H1 (cell line): ENCODE results near the gene CDKN2B-AS1. TPM values are rescaled to one million over a fixed set of nuclear protein-coding genes. Genes with fewer than 3 reads are reported as not detected.

Source experiments
- CTCF ChIA-PET: fragments of 300-600 bp; sonication (Branson Sonifier 250); formaldehyde crosslinking; loops from one replicate; lab custom pipeline; 2021; ENCODE audit not compliant: partially characterized antibody; lab: Charles Lee
- POLR2A ChIA-PET: fragments of 300-600 bp; sonication (Branson Sonifier 250); formaldehyde crosslinking; loops from one replicate; lab custom pipeline; 2021; ENCODE audit warnings: inconsistent platforms; ENCODE audit not compliant: partially characterized antibody; lab: Charles Lee
- DNase-seq, 2 experiments: peaks; one replicate each; pipeline versions ENCODE4 v3.0.0 to v3.0.0-alpha.2; 2010 to 2022; ENCODE audit warnings: low spot score in 2 of 2, low read depth in 1 of 2, mixed read lengths in 1 of 2
- FAIRE-seq: peaks from 2 replicates; lab custom pipeline; 2011; peaks lifted over from hg19 to GRCh38; lab: Jason Lieb, UNC
- H2AFZ ChIP-seq: 2 replicates; pipeline ENCODE4 v1.8.1; 2012; ENCODE audit warnings: low read length, inconsistent platforms
- H2AK5ac ChIP-seq: 2 replicates; pipeline ENCODE4 v1.6.1; 2013; ENCODE audit warnings: low read depth, low read length
- H2BK120ac ChIP-seq: replicated peaks from 2 replicates; pipeline ENCODE3; 2013; ENCODE audit warnings: low read depth, low read length, inconsistent platforms
- H2BK12ac ChIP-seq: 2 replicates; pipeline ENCODE4 v1.6.1; 2013; ENCODE audit warnings: low read depth, low read length
- H2BK15ac ChIP-seq: 2 replicates; pipeline ENCODE4 v1.6.1; 2013; ENCODE audit warnings: low read length
- H2BK20ac ChIP-seq: 2 replicates; pipeline ENCODE4 v1.6.1; 2013; ENCODE audit warnings: low read length
- H2BK5ac ChIP-seq: 2 replicates; pipeline ENCODE4 v1.6.1; 2013; ENCODE audit warnings: low read depth, low read length
- H3K14ac ChIP-seq: 2 replicates; pipeline ENCODE4 v1.6.1; 2013; ENCODE audit warnings: inconsistent platforms; ENCODE audit not compliant: insufficient read length
- H3K18ac ChIP-seq: 2 replicates; pipeline ENCODE4 v1.6.1; 2013; ENCODE audit warnings: low read length; ENCODE audit errors: extremely low read depth
- H3K23ac ChIP-seq: 2 replicates; pipeline ENCODE4 v1.6.1; 2013; ENCODE audit warnings: inconsistent platforms; ENCODE audit not compliant: insufficient read length
- H3K23me2 ChIP-seq: 2 replicates; pipeline ENCODE4 v1.6.1; 2013; ENCODE audit warnings: low read depth, low read length
- H3K27ac ChIP-seq: 2 replicates; pipeline ENCODE4 v1.6.1; 2011; ENCODE audit warnings: low read depth, low read length, inconsistent platforms
- H3K27me3 ChIP-seq, 4 experiments: replicated peaks in 1 of 4; 1 replicate in 1 of 4; 2 replicates in 3 of 4; pipeline versions ENCODE4 v1.6.1 to v1.8.1; 2011 to 2013; ENCODE audit warnings: low read length in 3 of 4, mild to moderate bottlenecking in 3 of 4, inconsistent platforms in 2 of 4, mixed read lengths in 2 of 4, moderate library complexity in 1 of 4; ENCODE audit not compliant: control insufficient read depth in 3 of 4, insufficient read depth in 3 of 4; ENCODE audit errors: extremely low read depth in 1 of 4
- H3K36me3 ChIP-seq, 4 experiments: 2 replicates each; pipeline versions ENCODE4 v1.6.1 to v1.8.1; 2011 to 2013; ENCODE audit warnings: mild to moderate bottlenecking in 4 of 4, low read length in 3 of 4, moderate library complexity in 2 of 4, control low read depth in 1 of 4, inconsistent platforms in 1 of 4; ENCODE audit not compliant: insufficient read depth in 4 of 4, control insufficient read depth in 2 of 4
- H3K4ac ChIP-seq: replicated peaks from 2 replicates; pipeline ENCODE3; 2013; ENCODE audit warnings: low read length, low read depth, mixed read lengths, inconsistent platforms; ENCODE audit not compliant: insufficient read length
- H3K4me1 ChIP-seq, 4 experiments: replicated peaks in 1 of 4; 1 replicate in 1 of 4; 2 replicates in 3 of 4; pipeline versions ENCODE4 v1.6.1 to v1.8.1; 2011 to 2013; ENCODE audit warnings: low read length in 3 of 4, inconsistent platforms in 2 of 4, mixed read lengths in 1 of 4; ENCODE audit not compliant: insufficient read depth in 4 of 4, control insufficient read depth in 3 of 4
- H3K4me2 ChIP-seq, 2 experiments: 2 replicates each; pipeline versions ENCODE4 v1.6.1 to v1.8.1; 2011 to 2013; ENCODE audit warnings: low read depth in 2 of 2, low read length in 2 of 2, control low read depth in 1 of 2, inconsistent platforms in 1 of 2, mild to moderate bottlenecking in 1 of 2; ENCODE audit not compliant: insufficient read depth in 1 of 2
- H3K4me3 ChIP-seq, 4 experiments: fragments of 200-600, 300-600 bp in 1 of 4; sonication (generic), shearing (Covaris generic), sonication (Bioruptor Twin) in 1 of 4; 2 replicates each; pipeline versions ENCODE4 v1.5.1 to v1.8.1; 2011 to 2016; ENCODE audit warnings: low read length in 4 of 4, low read depth in 3 of 4, control low read depth in 2 of 4, inconsistent platforms in 2 of 4, mild to moderate bottlenecking in 2 of 4, mixed read lengths in 1 of 4, moderate library complexity in 1 of 4; ENCODE audit not compliant: insufficient read depth in 2 of 4; ENCODE audit errors: extremely low read depth in 1 of 4
- H3K56ac ChIP-seq: replicated peaks from 2 replicates; pipeline ENCODE3; 2013; ENCODE audit warnings: low read depth, mild to moderate bottlenecking, mixed read lengths, low read length, inconsistent platforms; ENCODE audit not compliant: insufficient read length
- H3K79me1 ChIP-seq: 2 replicates; pipeline ENCODE4 v1.6.1; 2013; ENCODE audit warnings: low read depth, low read length, control low read depth
- H3K79me2 ChIP-seq, 2 experiments: 2 replicates each; pipeline versions ENCODE4 v1.6.1 to v1.8.1; 2012 to 2013; ENCODE audit warnings: low read length in 2 of 2, mild to moderate bottlenecking in 2 of 2, inconsistent platforms in 1 of 2; ENCODE audit not compliant: insufficient read depth in 2 of 2, control insufficient read depth in 1 of 2
- H3K9ac ChIP-seq, 4 experiments: replicated peaks in 1 of 4; 1 replicate in 1 of 4; 2 replicates in 3 of 4; pipeline versions ENCODE4 v1.6.1 to v1.8.1; 2011 to 2013; ENCODE audit warnings: low read depth in 3 of 4, low read length in 3 of 4, control low read depth in 2 of 4, mild to moderate bottlenecking in 2 of 4, moderate library complexity in 2 of 4, inconsistent platforms in 1 of 4; ENCODE audit errors: extremely low read depth in 1 of 4
- H3K9me3 ChIP-seq, 2 experiments: 2 replicates each; pipeline versions ENCODE4 v1.6.1 to v1.8.1; 2012 to 2013; ENCODE audit warnings: mild to moderate bottlenecking in 2 of 2, moderate library complexity in 2 of 2, control low read depth in 1 of 2, inconsistent platforms in 1 of 2, low read depth in 1 of 2, low read length in 1 of 2, mixed read lengths in 1 of 2; ENCODE audit not compliant: insufficient read depth in 2 of 2
- H4K20me1 ChIP-seq, 2 experiments: replicated peaks in 1 of 2; 2 replicates each; pipeline versions ENCODE3 to v1.8.1; 2011 to 2013; ENCODE audit warnings: inconsistent platforms in 2 of 2, low read length in 2 of 2, mild to moderate bottlenecking in 1 of 2; ENCODE audit not compliant: insufficient read depth in 2 of 2, control insufficient read depth in 1 of 2
- H4K5ac ChIP-seq: 2 replicates; pipeline ENCODE4 v1.6.1; 2013; ENCODE audit warnings: low read length, low read depth, mixed read lengths, inconsistent platforms; ENCODE audit not compliant: insufficient read length
- H4K8ac ChIP-seq: 2 replicates; pipeline ENCODE4 v1.8.0; 2013; ENCODE audit warnings: mild to moderate bottlenecking, moderate library complexity, low read length, inconsistent platforms; ENCODE audit not compliant: insufficient read depth; ENCODE audit errors: extremely low read depth
- H4K91ac ChIP-seq: replicated peaks from 2 replicates; pipeline ENCODE3; 2013; ENCODE audit warnings: low read length, mixed read lengths, inconsistent platforms; ENCODE audit not compliant: insufficient read length
- HDAC6 ChIP-seq: IDR thresholded peaks from one replicate; pipeline ENCODE4 v1.7.1; 2012; ENCODE audit warnings: low read depth, mild to moderate bottlenecking, inconsistent platforms, low read length, moderate library complexity
- MAX ChIP-seq: IDR thresholded peaks from 2 replicates; pipeline ENCODE4 v1.6.1; 2012; ENCODE audit warnings: inconsistent platforms
- POLR2AphosphoS5 ChIP-seq: IDR thresholded peaks from 2 replicates; pipeline ENCODE4 v1.6.1; 2011; ENCODE audit warnings: low read depth, low read length
- RAD21 ChIP-seq, 2 experiments: IDR thresholded peaks in 1 of 2; conservative IDR thresholded peaks in 1 of 2; 2 replicates each; pipeline ENCODE4 v1.6.1; 2011; ENCODE audit warnings: low read depth in 2 of 2, low read length in 2 of 2, improper control_type of control experiment in 1 of 2, inconsistent platforms in 1 of 2, mild to moderate bottlenecking in 1 of 2, moderate library complexity in 1 of 2
- TCF12 ChIP-seq: IDR thresholded peaks from 2 replicates; pipeline ENCODE4 v1.6.1; 2011; ENCODE audit warnings: low read depth, mild to moderate bottlenecking, low read length
- WGBS, 2 experiments: shearing (Covaris generic) in 1 of 2; methylation state at CpG; one replicate each; pipeline versions ENCODE4 v1.1.6 to v1.1.7; 2013 to 2015; ENCODE audit warnings: low lambda C conversion rate in 2 of 2, mixed read lengths in 2 of 2, inconsistent platforms in 1 of 2, low coverage in 1 of 2, missing lambda C conversion rate in 1 of 2; ENCODE audit not compliant: insufficient replicate concordance in 2 of 2, insufficient coverage in 1 of 2, insufficient read length in 1 of 2; ENCODE audit errors: extremely low coverage in 1 of 2, missing lambda C conversion rate in 1 of 2; 5-methylcytosine and 5-hydroxymethylcytosine counted together
- polyA plus RNA-seq, 7 experiments: library from polyadenylated mRNA; depleted of rRNA in 3 of 7; stranded (reverse) in 5 of 7; unstranded in 2 of 7; fragments of >200 nt in 5 of 7; fragments of 200-250 nt in 2 of 7; gene quantifications; 1 replicate in 5 of 7; 2 replicates in 1 of 7; 4 replicates in 1 of 7; pipeline versions ENCODE4 v1.2.1 to v1.2.3, GENCODE V29; 2011 to 2013; ENCODE audit warnings: missing spikeins in 2 of 7, mixed read lengths in 2 of 7
- total RNA-seq: library from RNA; stranded (reverse); fragmentation: NEBNext Ultra II Directional; extraction: Animal tissue kit (Norgen Biotek cat#: 25700); gene quantifications from 2 replicates; pipeline ENCODE4 v1.2.1, GENCODE V29; 2021

The CDKN2B-AS1 gene
- total and polyA plus RNA-seq, 2 of the 8 experiments (the other 6 are each of a cell fraction or from before 2014, with no cell fraction given): not detected

DNA sequence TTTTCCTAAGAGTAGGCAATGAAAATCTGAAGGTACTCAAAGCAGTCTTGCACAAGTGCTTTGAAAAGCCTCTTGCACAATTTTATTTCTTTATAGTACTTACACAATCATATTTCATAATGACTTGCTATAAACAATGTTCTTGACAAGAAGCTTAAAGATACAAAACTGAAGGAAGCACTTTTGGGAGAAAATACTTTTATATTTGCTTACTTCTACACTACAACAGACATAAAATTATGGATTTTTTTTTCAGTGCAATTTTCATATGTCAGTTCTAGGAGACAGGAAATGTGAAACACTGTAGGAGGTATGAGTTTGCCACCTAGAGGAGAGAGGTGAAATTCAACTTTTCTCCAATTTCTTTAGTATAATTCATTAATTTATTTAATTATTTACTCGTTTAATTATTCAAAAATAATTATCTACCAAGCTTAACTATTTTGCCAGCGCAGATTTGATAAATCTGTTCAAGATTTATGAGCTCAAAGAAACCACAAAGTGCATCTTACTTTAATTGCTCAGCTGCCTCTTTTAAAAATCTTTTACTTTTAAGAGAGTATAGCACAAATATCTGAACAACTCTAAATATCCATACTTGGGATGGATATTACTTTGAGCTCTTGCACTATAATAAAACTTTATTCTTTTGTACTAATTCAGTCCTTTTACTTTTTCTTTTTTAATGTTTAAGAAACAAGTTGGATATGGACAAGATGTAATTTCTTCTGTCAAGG lies 43.5 kb downstream of the CDKN2B-AS1 start:
- Histone ChIP-seq H3K14ac (no peak overlapping the region), H2AK5ac (no peak overlapping the region), H2BK120ac (no peak overlapping the region), H4K5ac (no peak overlapping the region), H3K23me2 (no peaks in the 10 kb centered on the region), H3K27me3 (no peaks in the 10 kb centered on the region), H3K56ac (no peak overlapping the region), H2BK12ac (no peak overlapping the region), H2AFZ (no peak overlapping the region), H4K20me1 (no peaks in the 10 kb centered on the region), H2BK15ac (no peak overlapping the region), H3K79me1 (no peaks in the 10 kb centered on the region), H3K4ac (no peak overlapping the region), H4K8ac (no peak overlapping the region), H3K4me1 (peaks cover 0 to 4% (median 0%) of the 10 kb centered on the region in 4 experiments; a peak in 1 of 7 replicates), H3K9ac (no peak overlapping the region), H2BK20ac (no peak overlapping the region), H2BK5ac (no peak overlapping the region), H3K18ac (no peak overlapping the region), H3K36me3 (no peaks in the 10 kb centered on the region), H3K27ac (no peak overlapping the region), H3K4me2 (no peak overlapping the region), H3K9me3 (no peaks in the 10 kb centered on the region), H3K79me2 (no peaks in the 10 kb centered on the region), H3K23ac (no peak overlapping the region)
- ChIA-PET POLR2A (no interaction called here), CTCF (interaction anchor here (0.5 to 4.7 kb wide), 19 partner anchors 8 to 1268 kb away, joined by 3 to 32 read pairs (median 5); no protein-coding TSS in a partner anchor)
- DNase-seq (no peak), FAIRE-seq (peak; percentile 7)
- peak; percentile 35 to 49 for TF ChIP-seq RAD21 (IDR thresholded peaks at IDR 0.05 in 1 of 2, conservative IDR thresholded peaks at IDR 0.05 in 1 of 2; ENCODE audit: low read depth in 2 of 2, low read length in 2 of 2)
- no peak for TF ChIP-seq HDAC6
- TF ChIP-seq TCF12: no peak
- TF ChIP-seq MAX: no peak
- TF ChIP-seq POLR2AphosphoS5: no peak
- TF ChIP-seq, all 59 proteins: peak for 1
- no peak overlapping the region for H3K4me3 ChIP-seq
- H4K91ac ChIP-seq: no peak overlapping the region
- WGBS, 2 experiments: 73% methylated on average over 2 of the region's 2 CpGs; no CpG with 5 or more reads in 1 of the 2 experiments
